H9 (cell line): ENCODE measurements around the gene CACNA1G. TPM values are rescaled to one million over a fixed set of nuclear protein-coding genes. Genes with fewer than 3 reads are reported as not detected.

Source experiments
- DNase-seq: peaks from one replicate; pipeline ENCODE4 v3.0.0-alpha.2; 2017
- H2AFZ ChIP-seq: one replicate; pipeline ENCODE4 v1.6.1; 2013; ENCODE audit warnings: mild to moderate bottlenecking, low read length, control low read depth, moderate library complexity
- H2AK5ac ChIP-seq: 2 replicates; pipeline ENCODE4 v1.6.1; 2013; ENCODE audit warnings: low read length, control low read depth, mixed read lengths; ENCODE audit not compliant: insufficient read length
- H2BK120ac ChIP-seq: one replicate; pipeline ENCODE4 v1.6.1; 2013; ENCODE audit warnings: low read depth, mild to moderate bottlenecking, low read length, control low read depth, inconsistent platforms; ENCODE audit not compliant: poor library complexity, severe bottlenecking
- H2BK12ac ChIP-seq: 2 replicates; pipeline ENCODE4 v1.6.1; 2013; ENCODE audit warnings: low read length, control low read depth, mixed read lengths, low read depth; ENCODE audit not compliant: insufficient read length
- H2BK15ac ChIP-seq: 2 replicates; pipeline ENCODE4 v1.6.1; 2013; ENCODE audit warnings: low read depth, low read length, control low read depth
- H2BK20ac ChIP-seq: one replicate; pipeline ENCODE4 v1.6.1; 2013; ENCODE audit warnings: low read depth, mild to moderate bottlenecking, low read length, control low read depth, inconsistent platforms; ENCODE audit not compliant: poor library complexity, severe bottlenecking
- H2BK5ac ChIP-seq: 2 replicates; pipeline ENCODE4 v1.6.1; 2013; ENCODE audit warnings: low read length, control low read depth, mixed read lengths; ENCODE audit not compliant: insufficient read length
- H3K14ac ChIP-seq: 2 replicates; pipeline ENCODE4 v1.6.1; 2013; ENCODE audit warnings: low read length, control low read depth; ENCODE audit not compliant: insufficient read depth
- H3K18ac ChIP-seq: 2 replicates; pipeline ENCODE4 v1.6.1; 2013; ENCODE audit warnings: low read depth, mild to moderate bottlenecking, mixed read lengths, low read length, control low read depth; ENCODE audit not compliant: insufficient read length
- H3K23ac ChIP-seq: 2 replicates; pipeline ENCODE4 v1.6.1; 2013; ENCODE audit warnings: low read length, control low read depth, mixed read lengths, low read depth; ENCODE audit not compliant: insufficient read length
- H3K23me2 ChIP-seq: 2 replicates; pipeline ENCODE4 v1.6.1; 2013; ENCODE audit warnings: low read depth, mild to moderate bottlenecking, mixed read lengths, low read length, control low read depth; ENCODE audit not compliant: insufficient read length, poor library complexity, severe bottlenecking
- H3K27ac ChIP-seq: 2 replicates; pipeline ENCODE4 v1.5.1; 2013; ENCODE audit warnings: low read length, control low read depth, mixed read lengths, low read depth; ENCODE audit not compliant: insufficient read length
- H3K27me3 ChIP-seq: 2 replicates; pipeline ENCODE4 v1.6.1; 2013; ENCODE audit warnings: low read length, control low read depth, inconsistent platforms; ENCODE audit not compliant: insufficient read depth
- H3K4ac ChIP-seq: 2 replicates; pipeline ENCODE4 v1.6.1; 2013; ENCODE audit warnings: low read depth, mild to moderate bottlenecking, control low read depth, inconsistent platforms, low read length, moderate library complexity
- H3K4me1 ChIP-seq: 2 replicates; pipeline ENCODE4 v1.6.1; 2013; ENCODE audit warnings: low read length, control low read depth, inconsistent platforms; ENCODE audit not compliant: insufficient read depth
- H3K4me2 ChIP-seq: 2 replicates; pipeline ENCODE4 v1.6.1; 2013; ENCODE audit warnings: low read length, control low read depth, mixed read lengths; ENCODE audit not compliant: insufficient read length, insufficient read depth
- H3K56ac ChIP-seq: 2 replicates; pipeline ENCODE4 v1.6.1; 2013; ENCODE audit warnings: low read depth, mild to moderate bottlenecking, mixed read lengths, low read length, control low read depth; ENCODE audit not compliant: insufficient read length
- H3K79me1 ChIP-seq: 2 replicates; pipeline ENCODE4 v1.6.1; 2013; ENCODE audit warnings: low read depth, mild to moderate bottlenecking, moderate library complexity, low read length, control low read depth, inconsistent platforms; ENCODE audit not compliant: insufficient read depth, poor library complexity, severe bottlenecking
- H3K79me2 ChIP-seq: 2 replicates; pipeline ENCODE4 v1.6.1; 2013; ENCODE audit warnings: low read length, control low read depth, inconsistent platforms; ENCODE audit not compliant: insufficient read depth
- H3K9ac ChIP-seq: 2 replicates; pipeline ENCODE4 v1.6.1; 2013; ENCODE audit warnings: low read length, control low read depth, mixed read lengths; ENCODE audit not compliant: insufficient read length; ENCODE audit errors: extremely low read depth
- H3K9me3 ChIP-seq: one replicate; pipeline ENCODE4 v1.6.1; 2013; ENCODE audit warnings: low read depth, low read length, inconsistent platforms; ENCODE audit not compliant: control insufficient read depth
- H3T11ph ChIP-seq: one replicate; pipeline ENCODE4 v1.6.1; 2013; ENCODE audit warnings: mild to moderate bottlenecking, low read length, control low read depth, inconsistent platforms
- H4K20me1 ChIP-seq: one replicate; pipeline ENCODE4 v1.6.1; 2013; ENCODE audit not compliant: control insufficient read depth, insufficient read length, insufficient read depth
- H4K5ac ChIP-seq: 2 replicates; pipeline ENCODE4 v1.6.1; 2013; ENCODE audit warnings: low read depth, mild to moderate bottlenecking, mixed read lengths, low read length, control low read depth; ENCODE audit not compliant: insufficient read length
- H4K8ac ChIP-seq: replicated peaks from 2 replicates; pipeline ENCODE4 v1.6.1; 2013; ENCODE audit warnings: low read length, control low read depth, mixed read lengths, low read depth; ENCODE audit not compliant: insufficient read length
- H4K91ac ChIP-seq: 2 replicates; pipeline ENCODE4 v1.6.1; 2013; ENCODE audit warnings: low read depth, mild to moderate bottlenecking, moderate library complexity, mixed read lengths, low read length, control low read depth; ENCODE audit not compliant: insufficient read length
- H3K27ac Mint-ChIP-seq, 3 experiments: 2 replicates in 2 of 3; 3 replicates in 1 of 3; pipeline ENCODE4 v1.8.0; 2020 to 2021; ENCODE audit warnings: mixed read lengths in 3 of 3, mild to moderate bottlenecking in 1 of 3, moderate library complexity in 1 of 3
- H3K27me3 Mint-ChIP-seq: 2 replicates; pipeline ENCODE4 v1.8.0; 2021; ENCODE audit warnings: low read depth, mild to moderate bottlenecking, moderate library complexity, mixed read lengths
- H3K36me3 Mint-ChIP-seq, 3 experiments: 2 replicates in 2 of 3; 3 replicates in 1 of 3; pipeline ENCODE4 v1.8.0; 2020 to 2021; ENCODE audit warnings: low read depth in 3 of 3, mixed read lengths in 3 of 3; ENCODE audit not compliant: insufficient read depth in 1 of 3
- H3K4me1 Mint-ChIP-seq, 2 experiments: 2 replicates each; pipeline ENCODE4 v1.8.0; 2020; ENCODE audit warnings: mixed read lengths in 2 of 2
- H3K4me3 Mint-ChIP-seq, 2 experiments: 2 replicates in 1 of 2; 3 replicates in 1 of 2; pipeline ENCODE4 v1.8.0; 2020 to 2021; ENCODE audit warnings: mild to moderate bottlenecking in 2 of 2, mixed read lengths in 2 of 2, moderate library complexity in 1 of 2
- H3K9me3 Mint-ChIP-seq, 2 experiments: 2 replicates in 1 of 2; 3 replicates in 1 of 2; pipeline ENCODE4 v1.8.0; 2020; ENCODE audit warnings: mild to moderate bottlenecking in 2 of 2, mixed read lengths in 2 of 2, moderate library complexity in 1 of 2
- CTCF ChIP-seq: fragments of 200-600 bp; sonication (generic); conservative IDR thresholded peaks from 3 replicates; pipeline ENCODE4 v1.8.0; 2021; ENCODE audit warnings: antibody characterized with exemption, mild to moderate bottlenecking
- WGBS: extraction: QIAGEN DNeasy Blood & Tissue Kit; methylation state at CpG from one replicate; pipeline ENCODE4 v1.1.7; 2013; ENCODE audit warnings: missing lambda C conversion rate, low lambda C conversion rate, mixed read lengths; ENCODE audit not compliant: insufficient read length; ENCODE audit errors: extremely low coverage; 5-methylcytosine and 5-hydroxymethylcytosine counted together
- total RNA-seq: library from RNA; stranded (reverse); gene quantifications from 2 replicates; pipeline ENCODE4 v1.2.1, GENCODE V29; 2021

Gene CACNA1G
- total RNA-seq, 1 experiment from 2014 or later, result 1.5 TPM

- Mint-ChIP-seq H3K36me3 (no peaks in the 10 kb centered on the region), H3K4me3 (no peak overlapping the region), H3K9me3 (no peaks in the 10 kb centered on the region), H3K4me1 (peaks cover 13 to 18% of the 10 kb centered on the region in 2 experiments), H3K27ac (peak overlapping the region in 1 of 3 experiments; percentile 40; a peak in 1 of 7 replicates), H3K27me3 (peaks cover 6% of the 10 kb centered on the region; the same call in 1 of the 2 replicates)
- H3K27ac ChIP-seq, result no peak overlapping the region
- no peaks in the 10 kb centered on the region for H3K9me3 ChIP-seq
- no peak overlapping the region for H2BK20ac ChIP-seq
- no peak overlapping the region for H3K9ac ChIP-seq
- H3K4me2 ChIP-seq, result no peak overlapping the region
- no CpG with 5 or more reads among the region's 8 CpGs for WGBS
- no peaks in the 10 kb centered on the region for H4K20me1 ChIP-seq
- H3K14ac ChIP-seq, result no peak overlapping the region
- H2BK120ac ChIP-seq, result no peak overlapping the region
- no peak overlapping the region for H4K5ac ChIP-seq
- no peaks in the 10 kb centered on the region for H3K23me2 ChIP-seq
- no peaks in the 10 kb centered on the region for H3K79me2 ChIP-seq
- no peak for DNase-seq
- no peak overlapping the region for H3K23ac ChIP-seq
- no peak overlapping the region for H3T11ph ChIP-seq
- no peak overlapping the region for H2AFZ ChIP-seq
- H3K18ac ChIP-seq, result no peak overlapping the region
- no peak overlapping the region for H4K91ac ChIP-seq
- no peak for TF ChIP-seq CTCF
- no peak overlapping the region for H3K4ac ChIP-seq
- no peak overlapping the region for H4K8ac ChIP-seq
- no peak overlapping the region for H2BK15ac ChIP-seq
- no peak overlapping the region for H2BK12ac ChIP-seq
- H2BK5ac ChIP-seq, result no peak overlapping the region
- H3K4me1 ChIP-seq, result no peaks in the 10 kb centered on the region
- H3K56ac ChIP-seq, result no peak overlapping the region
- no peaks in the 10 kb centered on the region for H3K27me3 ChIP-seq
- no peak overlapping the region for H2AK5ac ChIP-seq
- no peaks in the 10 kb centered on the region for H3K79me1 ChIP-seq
Observed at GRCh38 chr17:50517504-50518383, 42.8 kb upstream of the CACNA1G start.
